Effector memory CD8-positive, alpha-beta T cell (primary cell): ENCODE data around the gene PIP5K1B.

Experiments used
- ATAC-seq: fragments of 150-1000 bp; cut with Tn5 transposase; replicated peaks from 2 replicates; pipeline ENCODE4 v1.10.0; 2021; ENCODE audit warnings: mild to moderate bottlenecking, moderate library complexity
- DNase-seq, 3 experiments: peaks; one replicate each; pipeline ENCODE4 v3.0.0; 2021
- H3K27ac Mint-ChIP-seq, 2 donors: one replicate each; pipeline ENCODE4 v1.8.0; 2022; ENCODE audit warnings: mild to moderate bottlenecking in 2 of 2, mixed read lengths in 2 of 2, moderate library complexity in 2 of 2
- H3K27me3 Mint-ChIP-seq, 2 donors: one replicate each; pipeline ENCODE4 v1.8.0; 2022; ENCODE audit warnings: mixed read lengths in 2 of 2
- H3K36me3 Mint-ChIP-seq: one replicate; pipeline ENCODE4 v1.8.0; 2022; ENCODE audit warnings: mild to moderate bottlenecking, moderate library complexity, mixed read lengths; ENCODE audit not compliant: insufficient read depth
- H3K4me1 Mint-ChIP-seq, 2 donors: one replicate each; pipeline ENCODE4 v1.8.0; 2022; ENCODE audit warnings: low read depth in 2 of 2, mixed read lengths in 2 of 2
- H3K4me3 Mint-ChIP-seq, 2 donors: one replicate each; pipeline ENCODE4 v1.8.0; 2022; ENCODE audit warnings: mild to moderate bottlenecking in 2 of 2, mixed read lengths in 2 of 2, moderate library complexity in 2 of 2
- H3K9me3 Mint-ChIP-seq, 2 donors: one replicate each; pipeline ENCODE4 v1.8.0; 2022; ENCODE audit warnings: mixed read lengths in 2 of 2

PIP5K1B gene

GRCh38 chr9:68951879-68952659 lies 247.0 kb downstream of the PIP5K1B start:
- DNase-seq (no peak), ATAC-seq (no peak)
- no peaks in the 10 kb centered on the region for H3K4me1 Mint-ChIP-seq
- H3K27ac Mint-ChIP-seq: no peak overlapping the region
- peaks cover 41 to 56% of the 10 kb centered on the region in 2 donors for H3K27me3 Mint-ChIP-seq
- H3K4me3 Mint-ChIP-seq: no peak overlapping the region
- no peaks in the 10 kb centered on the region for H3K9me3 Mint-ChIP-seq
- H3K36me3 Mint-ChIP-seq: no peaks in the 10 kb centered on the region

DNA sequence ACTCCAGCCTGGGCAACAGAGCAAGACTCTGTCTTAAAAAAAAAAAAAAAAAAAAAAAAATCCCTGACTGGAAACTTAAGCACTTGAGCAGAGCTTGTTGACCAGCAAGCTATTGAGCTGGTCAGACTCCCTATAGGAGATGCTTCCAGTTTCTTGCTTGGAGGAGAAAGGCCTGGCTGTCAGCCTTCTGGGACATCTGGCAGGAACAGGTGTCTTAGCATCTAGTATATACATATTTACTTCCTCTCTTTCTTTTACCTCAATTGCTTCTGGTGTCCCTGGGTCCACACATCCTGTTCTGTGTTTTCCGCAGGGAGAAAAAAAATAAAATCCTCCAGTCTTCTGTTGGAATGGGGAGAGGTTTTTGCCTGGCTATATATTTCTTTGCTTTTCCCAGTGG lies 248.7 kb downstream of the PIP5K1B start:
- ATAC-seq (no peak), DNase-seq (no peak)
- Mint-ChIP-seq H3K27ac (no peak overlapping the region), H3K36me3 (no peaks in the 10 kb centered on the region), H3K4me3 (no peak overlapping the region), H3K4me1 (no peaks in the 10 kb centered on the region), H3K9me3 (no peaks in the 10 kb centered on the region), H3K27me3 (peaks cover 33 to 44% of the 10 kb centered on the region in 2 donors)

GRCh38 chr9:68955330-68955729 lies 250.3 kb downstream of the PIP5K1B start:
- peaks cover 28 to 37% of the 10 kb centered on the region in 2 donors for H3K27me3 Mint-ChIP-seq

GRCh38 chr9:68957479-68957878 lies 252.4 kb downstream of the PIP5K1B start:
- Mint-ChIP-seq H3K36me3 (no peaks in the 10 kb centered on the region), H3K9me3 (no peaks in the 10 kb centered on the region), H3K4me3 (no peak overlapping the region), H3K4me1 (no peaks in the 10 kb centered on the region), H3K27me3 (peaks cover 31 to 36% of the 10 kb centered on the region in 2 donors), H3K27ac (no peak overlapping the region)
- DNase-seq (no peak), ATAC-seq (no peak)

More at GRCh38 chr9:68955330-68955729, 250.3 kb downstream of the PIP5K1B start:
- no peak for ATAC-seq
- Mint-ChIP-seq H3K36me3 (no peaks in the 10 kb centered on the region), H3K4me3 (no peak overlapping the region), H3K9me3 (no peaks in the 10 kb centered on the region), H3K27ac (no peak overlapping the region), H3K4me1 (no peaks in the 10 kb centered on the region)
- DNase-seq: no peak

DNA sequence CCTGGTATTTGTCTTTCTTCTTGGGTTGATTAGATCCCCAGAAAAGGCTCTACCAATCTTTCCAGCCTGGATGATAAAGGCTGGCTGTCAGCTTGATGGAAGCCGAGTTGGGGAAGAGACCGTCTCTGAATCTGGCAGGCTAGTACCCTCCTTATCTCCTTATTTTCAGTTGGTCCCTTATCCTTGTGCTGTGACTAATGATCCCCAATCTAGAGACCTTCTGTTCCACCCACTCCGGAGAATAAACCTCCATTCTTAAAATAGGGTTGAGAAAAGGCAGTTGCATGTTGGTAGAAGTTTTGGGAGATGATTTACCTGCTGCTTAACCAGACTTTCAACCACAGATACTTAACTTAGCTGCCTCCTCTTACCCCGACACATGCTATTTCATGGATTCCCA lies 256.5 kb downstream of the PIP5K1B start:
- H3K4me1 Mint-ChIP-seq: no peaks in the 10 kb centered on the region
- no peak for DNase-seq
- no peak for ATAC-seq
- H3K9me3 Mint-ChIP-seq: no peaks in the 10 kb centered on the region
- no peak overlapping the region for H3K27ac Mint-ChIP-seq
- no peaks in the 10 kb centered on the region for H3K36me3 Mint-ChIP-seq
- H3K4me3 Mint-ChIP-seq: no peak overlapping the region
- H3K27me3 Mint-ChIP-seq: peaks cover 10 to 21% of the 10 kb centered on the region in 2 donors

GRCh38 chr9:68963416-68963815 lies 258.4 kb downstream of the PIP5K1B start:
- H3K27ac Mint-ChIP-seq: no peak overlapping the region
- no peak for ATAC-seq
- no peaks in the 10 kb centered on the region for H3K36me3 Mint-ChIP-seq
- no peaks in the 10 kb centered on the region for H3K4me1 Mint-ChIP-seq
- DNase-seq: no peak
- H3K27me3 Mint-ChIP-seq: peaks cover 10 to 23% of the 10 kb centered on the region in 2 donors
- H3K9me3 Mint-ChIP-seq: no peaks in the 10 kb centered on the region
- H3K4me3 Mint-ChIP-seq: no peak overlapping the region

DNA sequence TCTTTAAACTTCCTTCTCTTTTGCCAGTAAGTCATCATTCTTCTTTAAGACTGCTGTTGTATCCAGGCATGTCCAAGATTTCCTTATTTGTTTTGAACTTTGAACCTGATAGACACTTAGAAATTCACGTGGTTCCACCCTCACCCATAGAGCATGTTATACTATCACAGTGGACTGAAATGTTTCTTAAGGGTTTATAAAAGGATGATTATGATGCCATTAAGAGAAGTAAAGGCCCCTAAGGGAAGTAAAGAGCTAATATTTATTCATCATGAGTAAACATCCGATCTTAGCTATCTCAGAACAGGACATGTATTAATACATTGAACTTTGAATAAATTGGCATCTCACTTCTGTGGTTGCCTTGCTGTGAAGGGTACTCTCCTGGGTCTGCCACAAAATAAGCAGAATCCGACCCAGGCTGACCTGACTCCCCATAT lies 259.1 kb downstream of the PIP5K1B start:
- H3K36me3 Mint-ChIP-seq: no peaks in the 10 kb centered on the region
- ATAC-seq (no peak), DNase-seq (no peak)
- no peaks in the 10 kb centered on the region for H3K4me1 Mint-ChIP-seq
- H3K27ac Mint-ChIP-seq: no peak overlapping the region
- no peak overlapping the region for H3K4me3 Mint-ChIP-seq
- H3K9me3 Mint-ChIP-seq: no peaks in the 10 kb centered on the region
- peaks cover 10 to 23% of the 10 kb centered on the region in 2 donors for H3K27me3 Mint-ChIP-seq

DNA sequence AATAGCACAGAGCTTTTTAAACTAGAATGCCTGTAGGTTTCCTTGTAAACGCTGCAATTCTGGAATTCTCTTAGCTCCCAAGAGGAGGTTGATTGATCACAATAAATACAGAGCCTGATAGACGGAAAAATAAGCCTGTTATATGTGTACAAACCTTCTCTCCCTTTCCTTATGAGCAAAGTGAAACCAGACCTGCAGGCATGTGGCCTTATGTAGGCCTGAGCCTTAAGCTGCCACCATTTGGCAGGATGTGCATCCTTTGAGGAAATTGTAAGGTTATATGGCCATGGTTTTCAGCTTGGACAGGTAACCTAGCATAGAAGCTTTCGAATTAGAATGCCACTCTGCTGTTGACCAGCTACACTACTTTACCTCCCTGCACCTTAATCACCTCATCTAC lies 259.7 kb downstream of the PIP5K1B start:
- Mint-ChIP-seq H3K4me1 (no peaks in the 10 kb centered on the region), H3K27me3 (peaks cover 10 to 23% of the 10 kb centered on the region in 2 donors), H3K9me3 (no peaks in the 10 kb centered on the region), H3K27ac (no peak overlapping the region), H3K36me3 (no peaks in the 10 kb centered on the region), H3K4me3 (no peak overlapping the region)
- ATAC-seq: no peak
- no peak for DNase-seq

DNA sequence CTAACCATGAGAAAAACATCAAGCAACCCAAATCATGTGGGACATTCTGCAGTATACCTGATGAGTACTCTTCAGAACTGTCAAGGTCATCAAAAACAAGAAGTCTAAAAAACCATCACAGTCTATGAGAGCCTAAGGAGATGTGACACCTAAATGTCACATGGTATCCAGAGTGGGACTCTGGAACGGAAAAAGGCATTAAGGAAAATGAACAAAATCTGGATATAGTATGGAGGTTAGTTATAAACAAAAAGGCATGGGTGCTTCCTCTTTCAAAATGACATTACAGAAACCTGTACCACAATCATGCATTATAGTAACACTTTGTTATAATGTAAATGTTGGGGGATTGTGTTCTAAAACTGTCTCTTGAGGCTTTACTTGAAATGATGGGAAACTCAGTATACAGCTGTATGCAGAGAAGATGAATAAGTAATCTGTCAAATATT lies 261.5 kb downstream of the PIP5K1B start:
- H3K9me3 Mint-ChIP-seq: no peaks in the 10 kb centered on the region
- no peaks in the 10 kb centered on the region for H3K36me3 Mint-ChIP-seq
- ATAC-seq (no peak), DNase-seq (no peak)
- no peak overlapping the region for H3K4me3 Mint-ChIP-seq
- H3K27me3 Mint-ChIP-seq: peaks cover 4 to 12% of the 10 kb centered on the region in 2 donors
- H3K27ac Mint-ChIP-seq: no peak overlapping the region
- H3K4me1 Mint-ChIP-seq: no peaks in the 10 kb centered on the region

DNA sequence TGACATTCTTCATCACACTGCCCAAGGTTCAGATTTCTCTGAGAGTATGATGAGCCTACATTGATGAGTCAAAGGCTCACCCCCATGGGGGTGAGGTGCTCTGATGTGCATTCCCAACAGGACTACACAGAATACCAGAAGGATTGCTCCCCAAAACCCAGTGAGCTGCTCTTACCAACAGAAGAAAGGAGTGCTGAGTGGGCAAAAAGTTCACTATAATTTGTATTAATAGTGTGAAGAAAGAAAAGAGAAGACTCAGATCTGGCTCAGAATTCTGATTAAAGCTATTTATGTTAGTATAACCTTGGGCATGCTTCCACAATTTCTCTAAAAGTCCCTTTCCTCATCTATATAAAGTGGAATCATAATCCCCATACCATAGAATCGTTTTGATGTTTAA lies 262.8 kb downstream of the PIP5K1B start:
- no peak for ATAC-seq

GRCh38 chr9:68969538-68969937 lies 264.5 kb downstream of the PIP5K1B start:
- peaks cover 2% of the 10 kb centered on the region for H3K36me3 Mint-ChIP-seq
- H3K9me3 Mint-ChIP-seq: no peaks in the 10 kb centered on the region
- no peak for DNase-seq
- peaks cover 0 to 9% of the 10 kb centered on the region in 2 donors for H3K27me3 Mint-ChIP-seq
- ATAC-seq: no peak
- H3K27ac Mint-ChIP-seq: no peak overlapping the region
- H3K4me1 Mint-ChIP-seq: peaks cover 0 to 2% of the 10 kb centered on the region in 2 donors
- no peak overlapping the region for H3K4me3 Mint-ChIP-seq

More for the DNA sequence above, 262.8 kb downstream of the PIP5K1B start:
- Mint-ChIP-seq H3K27ac (no peak overlapping the region), H3K36me3 (peaks cover 1% of the 10 kb centered on the region), H3K4me3 (no peak overlapping the region), H3K4me1 (no peaks in the 10 kb centered on the region), H3K27me3 (peaks cover 0 to 9% of the 10 kb centered on the region in 2 donors), H3K9me3 (no peaks in the 10 kb centered on the region)
- no peak for DNase-seq

- peaks cover 0 to 9% of the 10 kb centered on the region in 2 donors for H3K27me3 Mint-ChIP-seq
- H3K9me3 Mint-ChIP-seq: no peaks in the 10 kb centered on the region
- H3K4me1 Mint-ChIP-seq: peaks cover 0 to 3% of the 10 kb centered on the region in 2 donors
- H3K27ac Mint-ChIP-seq: no peak overlapping the region
- H3K36me3 Mint-ChIP-seq: peaks cover 2% of the 10 kb centered on the region
- ATAC-seq (no peak), DNase-seq (no peak)
- no peak overlapping the region for H3K4me3 Mint-ChIP-seq
These were observed 265.1 kb downstream of the PIP5K1B start for GRCh38 chr9:68970151-68970550.

DNA sequence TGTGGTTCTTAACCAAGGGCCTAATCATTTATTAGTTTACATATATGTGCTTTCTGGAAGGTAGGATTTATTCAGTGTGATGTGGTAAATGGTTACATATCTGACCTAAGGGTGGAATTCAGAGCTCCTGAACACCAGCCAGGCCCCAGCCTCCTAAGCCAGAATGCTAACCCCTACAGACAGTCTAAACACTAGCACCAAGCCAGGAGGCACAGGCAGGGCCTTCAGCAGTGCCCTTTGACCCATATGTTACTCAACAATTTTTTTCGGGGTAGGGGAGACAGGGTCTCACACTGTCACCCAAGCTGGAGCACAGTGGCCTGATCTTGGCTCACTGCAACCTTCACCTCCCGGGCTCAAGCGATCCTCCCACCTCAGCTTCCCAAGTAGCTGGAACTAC lies 268.6 kb downstream of the PIP5K1B start:
- no peak for ATAC-seq

GRCh38 chr9:68974431-68974830 lies 269.4 kb downstream of the PIP5K1B start:
- no peaks in the 10 kb centered on the region for H3K9me3 Mint-ChIP-seq
- no peak overlapping the region for H3K4me3 Mint-ChIP-seq
- H3K27me3 Mint-ChIP-seq: peaks cover 0 to 7% of the 10 kb centered on the region in 2 donors
- DNase-seq (no peak), ATAC-seq (no peak)
- peak overlapping the region in 1 of 2 donors; percentile 65 for H3K27ac Mint-ChIP-seq
- H3K36me3 Mint-ChIP-seq: peaks cover 2% of the 10 kb centered on the region
- H3K4me1 Mint-ChIP-seq: peaks cover 4 to 6% of the 10 kb centered on the region in 2 donors

More for the DNA sequence above, 268.6 kb downstream of the PIP5K1B start:
- Mint-ChIP-seq H3K36me3 (peaks cover 2% of the 10 kb centered on the region), H3K27me3 (no peaks in the 10 kb centered on the region), H3K27ac (peak overlapping the region in 1 of 2 donors; percentile 65), H3K4me3 (no peak overlapping the region), H3K4me1 (peaks cover 0 to 3% of the 10 kb centered on the region in 2 donors), H3K9me3 (no peaks in the 10 kb centered on the region)
- DNase-seq: no peak
